ENCODE measurements around the gene ADCY9.

- no peak for TF ChIP-seq CTCF (IDR thresholded peaks at IDR 0.05)
- TF ChIP-seq POLR2A (IDR thresholded peaks at IDR 0.05) = no peak
These were observed 972 bp upstream of the ADCY9 start for GRCh38 chr16:4117250-4117578.
